ENCODE data around the gene VPS29.

DNA sequence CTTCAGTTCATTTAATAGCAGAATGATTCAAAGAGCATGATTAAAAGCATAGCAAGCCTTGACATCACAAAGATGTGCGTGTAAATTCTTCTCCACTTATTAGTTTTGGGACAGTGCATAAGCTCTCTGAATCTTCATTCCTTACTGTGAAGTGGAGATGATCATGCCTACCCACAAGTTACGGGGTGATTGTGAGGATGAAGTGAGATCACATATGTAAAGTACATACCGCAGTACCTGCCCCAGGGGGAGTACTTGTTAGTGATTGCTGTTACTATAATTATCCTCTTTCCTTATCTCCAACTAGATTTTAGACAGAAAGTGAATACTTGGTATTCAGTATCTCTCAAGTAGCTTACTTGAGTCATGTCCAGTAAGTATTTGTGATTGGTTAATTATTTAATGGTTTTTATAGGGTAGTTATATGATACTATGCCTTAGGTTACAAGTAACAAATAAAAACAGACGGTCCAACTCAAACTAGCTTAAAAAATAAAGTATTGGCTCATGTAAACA lies 6.2 kb upstream of the VPS29 start:
- TF ChIP-seq EP300 (IDR thresholded peaks at IDR 0.05; ENCODE audit: borderline replicate concordance) (no peak), YY1 (IDR thresholded peaks at IDR 0.05; ENCODE audit: low read depth) (no peak), TAF1 (IDR thresholded peaks at IDR 0.05; ENCODE audit: low read depth) (no peak), NFIC (IDR thresholded peaks at IDR 0.05) (no peak), ZBTB7A (IDR thresholded peaks at IDR 0.05; ENCODE audit: low read depth) (no peak), TEAD4 (IDR thresholded peaks at IDR 0.05) (no peak), CEBPB (IDR thresholded peaks at IDR 0.05) (no peak), EGR1 (IDR thresholded peaks at IDR 0.05) (no peak)
- TF ChIP-seq, protein P1, sequence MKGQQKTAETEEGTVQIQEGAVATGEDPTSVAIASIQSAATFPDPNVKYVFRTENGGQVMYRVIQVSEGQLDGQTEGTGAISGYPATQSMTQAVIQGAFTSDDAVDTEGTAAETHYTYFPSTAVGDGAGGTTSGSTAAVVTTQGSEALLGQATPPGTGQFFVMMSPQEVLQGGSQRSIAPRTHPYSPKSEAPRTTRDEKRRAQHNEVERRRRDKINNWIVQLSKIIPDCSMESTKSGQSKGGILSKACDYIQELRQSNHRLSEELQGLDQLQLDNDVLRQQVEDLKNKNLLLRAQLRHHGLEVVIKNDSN (IDR thresholded peaks at IDR 0.05) = no peak
- TF ChIP-seq, protein P2, sequence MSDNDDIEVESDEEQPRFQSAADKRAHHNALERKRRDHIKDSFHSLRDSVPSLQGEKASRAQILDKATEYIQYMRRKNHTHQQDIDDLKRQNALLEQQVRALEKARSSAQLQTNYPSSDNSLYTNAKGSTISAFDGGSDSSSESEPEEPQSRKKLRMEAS (IDR thresholded peaks at IDR 0.05) = no peak

Measured in Ishikawa (cell line).